Measurements from ENCODE around the gene INF2. TPM values are rescaled to one million over a fixed set of nuclear protein-coding genes. Genes with fewer than 3 reads are reported as not detected.
"Not testable (repeated sequence)": the region's sequence is repeated elsewhere in the genome, so short reads cannot be mapped to it uniquely, and the experiment has no call there.

INF2 gene
- total RNA-seq, 1 donor from 2014 or later, result 249 TPM

GRCh38 chr14:104669697-104670096 lies 19.7 kb upstream of the INF2 start:
- Histone ChIP-seq H3K4me1 (peaks cover 0 to 2% of the 10 kb centered on the region in 2 donors), H3K36me3 (no peaks in the 10 kb centered on the region), H3K27me3 (no peaks in the 10 kb centered on the region), H3K4me3 (no peak overlapping the region), H3K9me3 (no peaks in the 10 kb centered on the region), H3K27ac (no peak overlapping the region)
- intact Hi-C loops (cut with DNase I), result loop anchor here (10.0 kb wide), 1 partner anchor 575 kb away; the partner anchor contains the start of gene BTBD6
- DNase-seq (ENCODE audit: low spot score in 2 of 2), result no peak
- TF ChIP-seq CTCF (IDR thresholded peaks at IDR 0.05), result no peak

GRCh38 chr14:104671330-104671977 lies 18.0 kb upstream of the INF2 start:
- not testable (repeated sequence) for H3K4me3 ChIP-seq; H3K9me3 ChIP-seq; H3K4me1 ChIP-seq; H3K27me3 ChIP-seq; H3K36me3 ChIP-seq; DNase-seq (ENCODE audit: low spot score in 2 of 2); H3K27ac ChIP-seq
- intact Hi-C loops (cut with DNase I), result loop anchor here (10.0 kb wide), 1 partner anchor 573 kb away; the partner anchor contains the start of gene BTBD6

GRCh38 chr14:104672119-104672518 lies 17.3 kb upstream of the INF2 start:
- intact Hi-C loops (cut with DNase I), result loop anchor here (10.0 kb wide), 1 partner anchor 573 kb away; the partner anchor contains the start of gene BTBD6
- H3K27ac ChIP-seq; DNase-seq (ENCODE audit: low spot score in 2 of 2); H3K27me3 ChIP-seq; H3K36me3 ChIP-seq; H3K4me3 ChIP-seq; H3K9me3 ChIP-seq; H3K4me1 ChIP-seq: not testable (repeated sequence)

DNA sequence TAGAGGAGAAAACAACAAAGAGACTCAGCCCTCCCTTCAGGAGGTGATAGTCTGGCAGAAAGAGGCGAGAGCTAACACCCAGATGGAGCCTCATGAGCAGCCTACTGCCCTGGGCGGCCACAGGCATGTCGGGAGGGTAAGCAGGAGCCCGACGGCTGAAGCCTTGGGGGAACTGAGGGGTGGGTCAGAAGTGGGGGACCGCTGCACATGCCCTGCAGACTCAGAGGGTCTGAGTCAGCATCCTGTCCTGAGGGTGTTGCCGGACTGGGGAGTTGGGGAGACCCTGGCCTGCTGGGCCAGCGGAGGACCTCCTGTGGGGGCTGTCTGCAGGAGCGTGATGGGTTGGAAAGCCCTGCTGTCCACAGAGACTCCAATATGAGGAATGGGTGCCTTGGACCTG lies 15.9 kb upstream of the INF2 start:
- DNase-seq (ENCODE audit: low spot score in 2 of 2), result no peak
- no peaks in the 10 kb centered on the region for H3K27me3 ChIP-seq
- H3K36me3 ChIP-seq, result no peaks in the 10 kb centered on the region
- no peak overlapping the region for H3K27ac ChIP-seq
- H3K4me3 ChIP-seq, result no peak overlapping the region
- TF ChIP-seq CTCF (IDR thresholded peaks at IDR 0.05), result no peak
- intact Hi-C loops (cut with DNase I), result loop anchor here (10.0 kb wide), 1 partner anchor 571 kb away; the partner anchor contains the start of gene BTBD6
- no peaks in the 10 kb centered on the region for H3K9me3 ChIP-seq
- peaks cover 7 to 13% of the 10 kb centered on the region in 2 donors for H3K4me1 ChIP-seq

DNA sequence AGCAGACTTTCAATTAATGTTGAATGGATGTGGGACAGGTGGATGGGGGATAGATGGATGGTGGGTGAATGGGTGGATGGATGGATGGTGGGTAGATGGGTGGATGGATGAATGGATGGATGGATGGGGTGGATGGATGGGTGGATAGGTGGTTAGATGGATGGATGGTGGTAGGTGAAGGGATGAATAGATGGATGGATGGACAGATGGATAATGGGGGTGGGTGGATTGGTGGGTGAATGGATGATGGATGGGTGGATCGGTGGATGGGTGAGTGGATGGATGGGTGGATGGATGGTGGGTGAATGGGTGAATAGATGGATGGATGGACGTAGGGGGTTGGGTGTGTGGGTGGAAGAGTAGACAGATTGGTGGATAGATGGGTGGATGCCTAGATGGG lies 14.0 kb upstream of the INF2 start:
- no peak for DNase-seq (ENCODE audit: low spot score in 2 of 2)
- Histone ChIP-seq H3K27me3 (no peaks in the 10 kb centered on the region), H3K36me3 (no peaks in the 10 kb centered on the region), H3K4me3 (no peak overlapping the region), H3K27ac (no peak overlapping the region), H3K9me3 (no peaks in the 10 kb centered on the region), H3K4me1 (peaks cover 25 to 30% of the 10 kb centered on the region in 2 donors)
- TF ChIP-seq CTCF (IDR thresholded peaks at IDR 0.05), result no peak
- intact Hi-C loops (cut with DNase I), result loop anchor here (10.0 kb wide), 1 partner anchor 569 kb away; the partner anchor contains the start of gene BTBD6

GRCh38 chr14:104676130-104676693 lies 13.2 kb upstream of the INF2 start:
- peak in 1 of 2 donors; percentile 61 for DNase-seq (ENCODE audit: low spot score in 2 of 2)
- no peaks in the 10 kb centered on the region for H3K27me3 ChIP-seq
- H3K4me1 ChIP-seq, result peaks cover 29 to 37% of the 10 kb centered on the region in 2 donors
- no peaks in the 10 kb centered on the region for H3K9me3 ChIP-seq
- intact Hi-C loops (cut with DNase I), result loop anchor here (2.0 to 10.0 kb wide), 2 partner anchors 15 to 569 kb away; partner anchors contain the start of gene BTBD6
- no peak for TF ChIP-seq CTCF (IDR thresholded peaks at IDR 0.05)
- H3K27ac ChIP-seq, result peak overlapping the region in 1 of 2 donors; percentile 89
- no peak overlapping the region for H3K4me3 ChIP-seq
- H3K36me3 ChIP-seq, result no peaks in the 10 kb centered on the region
